IMR-90 (cell line): ENCODE results near the gene RLN3. TPM values are rescaled to one million over a fixed set of nuclear protein-coding genes. Genes with fewer than 3 reads are reported as not detected.

Experiments used
- ATAC-seq: fragments of 200-7000 bp; cut with Tn5 transposase; 2 replicates; pipeline ENCODE4 v1.9.1; 2020; ENCODE audit warnings: low read depth, mild to moderate bottlenecking, moderate library complexity
- BruUV-seq: library from RNA; stranded (reverse); fragments of 400-500 nt; replicated peaks from 2 replicates; lab custom pipeline; 2021; lab: Mats Ljungman, UMichigan
- CTCF ChIA-PET: fragments of 300-600 bp; formaldehyde crosslinking; extraction: SDS; loops from one replicate; lab custom pipeline; 2021; ENCODE audit warnings: antibody characterized with exemption; lab: Yijun Ruan, JAX
- POLR2A ChIA-PET: fragments of 300-600 bp; sonication (Branson Sonifier 250); formaldehyde crosslinking; loops from one replicate; lab custom pipeline; 2022; ENCODE audit warnings: antibody characterized with exemption; ENCODE audit not compliant: unreplicated experiment; lab: Charles Lee
- DNase-seq: peaks from one replicate; pipeline ENCODE4 v3.0.0; 2013
- H2AFZ ChIP-seq: replicated peaks from 2 replicates; pipeline ENCODE3; 2013; ENCODE audit warnings: low read length, mild to moderate bottlenecking; ENCODE audit not compliant: poor library complexity
- H2AK5ac ChIP-seq: 2 replicates; pipeline ENCODE4 v1.6.1; 2013; ENCODE audit warnings: low read depth, low read length, inconsistent platforms
- H2AK9ac ChIP-seq: replicated peaks from 2 replicates; pipeline ENCODE3; 2013; ENCODE audit warnings: mild to moderate bottlenecking, low read depth, low read length, moderate library complexity; ENCODE audit not compliant: poor library complexity
- H2BK120ac ChIP-seq: 2 replicates; pipeline ENCODE4 v1.6.1; 2013; ENCODE audit warnings: low read depth, low read length, inconsistent platforms
- H2BK15ac ChIP-seq: 3 replicates; pipeline ENCODE4 v1.6.1; 2013; ENCODE audit warnings: low read depth, low read length, inconsistent platforms
- H2BK20ac ChIP-seq: 2 replicates; pipeline ENCODE4 v1.6.1; 2013; ENCODE audit warnings: low read depth, mild to moderate bottlenecking, inconsistent platforms, low read length, moderate library complexity
- H2BK5ac ChIP-seq: 2 replicates; pipeline ENCODE4 v1.6.1; 2013; ENCODE audit warnings: mild to moderate bottlenecking, low read depth, low read length, inconsistent platforms; ENCODE audit not compliant: poor library complexity, severe bottlenecking
- H3K14ac ChIP-seq: replicated peaks from 2 replicates; pipeline ENCODE4 v1.6.1; 2013; ENCODE audit warnings: low read depth, low read length, inconsistent platforms
- H3K18ac ChIP-seq: 2 replicates; pipeline ENCODE4 v1.6.1; 2013; ENCODE audit warnings: low read depth, low read length, control low read depth
- H3K23ac ChIP-seq: 2 replicates; pipeline ENCODE4 v1.6.1; 2013; ENCODE audit warnings: low read depth, low read length, inconsistent platforms
- H3K27ac ChIP-seq: 2 replicates; pipeline ENCODE4 v1.5.1; 2013; ENCODE audit warnings: mild to moderate bottlenecking, control low read depth, low read length; ENCODE audit not compliant: insufficient read depth
- H3K27me3 ChIP-seq: 2 replicates; pipeline ENCODE4 v1.6.1; 2013; ENCODE audit warnings: low read length; ENCODE audit not compliant: control insufficient read depth, insufficient read depth
- H3K36me3 ChIP-seq: 2 replicates; pipeline ENCODE4 v1.6.1; 2013; ENCODE audit warnings: low read length, mixed read lengths; ENCODE audit not compliant: control insufficient read depth, insufficient read depth
- H3K4ac ChIP-seq: 2 replicates; pipeline ENCODE4 v1.6.1; 2013; ENCODE audit warnings: low read depth, low read length, inconsistent platforms
- H3K4me1 ChIP-seq: 2 replicates; pipeline ENCODE4 v1.6.1; 2013; ENCODE audit warnings: low read length, mixed read lengths; ENCODE audit not compliant: control insufficient read depth, insufficient read depth
- H3K4me2 ChIP-seq: 2 replicates; pipeline ENCODE4 v1.6.1; 2013; ENCODE audit warnings: low read depth, mild to moderate bottlenecking, control low read depth, low read length, moderate library complexity
- H3K4me3 ChIP-seq: 2 replicates; pipeline ENCODE4 v1.5.1; 2013; ENCODE audit warnings: low read depth, mild to moderate bottlenecking, control low read depth, low read length, moderate library complexity; ENCODE audit not compliant: insufficient read depth
- H3K56ac ChIP-seq: 2 replicates; pipeline ENCODE4 v1.6.1; 2013; ENCODE audit warnings: low read length, inconsistent platforms; ENCODE audit not compliant: insufficient read depth; ENCODE audit errors: extremely low read depth
- H3K79me1 ChIP-seq, 2 experiments: 2 replicates each; pipeline ENCODE4 v1.6.1; 2013; ENCODE audit warnings: low read length in 2 of 2, inconsistent platforms in 1 of 2, low read depth in 1 of 2
- H3K9ac ChIP-seq: 2 replicates; pipeline ENCODE4 v1.6.1; 2013; ENCODE audit warnings: low read depth, low read length, control low read depth
- H3K9me1 ChIP-seq: 2 replicates; pipeline ENCODE4 v1.6.1; 2013; ENCODE audit warnings: low read length, inconsistent platforms; ENCODE audit not compliant: insufficient read depth
- H3K9me3 ChIP-seq: 2 replicates; pipeline ENCODE4 v1.6.1; 2013; ENCODE audit warnings: low read length; ENCODE audit not compliant: control insufficient read depth, insufficient read depth
- H4K20me1 ChIP-seq: 2 replicates; pipeline ENCODE4 v1.6.1; 2013; ENCODE audit warnings: low read length, inconsistent platforms; ENCODE audit not compliant: insufficient read depth
- H4K5ac ChIP-seq: 2 replicates; pipeline ENCODE4 v1.6.1; 2013; ENCODE audit warnings: mild to moderate bottlenecking, low read depth, low read length, control low read depth
- H4K8ac ChIP-seq, 2 experiments: 2 replicates each; pipeline ENCODE4 v1.6.1; 2013; ENCODE audit warnings: low read depth in 2 of 2, low read length in 2 of 2, control low read depth in 1 of 2, inconsistent platforms in 1 of 2
- H4K91ac ChIP-seq: 2 replicates; pipeline ENCODE4 v1.6.1; 2013; ENCODE audit warnings: low read depth, low read length, inconsistent platforms; ENCODE audit not compliant: insufficient read depth
- BHLHE40 ChIP-seq: fragments of 150-350 bp; IDR thresholded peaks from 2 replicates; pipeline ENCODE4 v1.6.1; 2016; ENCODE audit warnings: mild to moderate bottlenecking, low read depth, low read length
- CEBPB ChIP-seq: IDR thresholded peaks from 2 replicates; pipeline ENCODE4 v1.6.1; 2012; ENCODE audit warnings: low read depth, low read length, improper control_type of control experiment
- CHD1 ChIP-seq: IDR thresholded peaks from 2 replicates; pipeline ENCODE4 v1.6.1; 2012; ENCODE audit warnings: low read depth, low read length, improper control_type of control experiment
- FOS ChIP-seq: fragments of 150-350 bp; IDR thresholded peaks from 2 replicates; pipeline ENCODE4 v1.6.1; 2016; ENCODE audit warnings: low read depth, low read length
- MAFK ChIP-seq: IDR thresholded peaks from 2 replicates; pipeline ENCODE4 v1.6.1; 2012; ENCODE audit warnings: low read depth, low read length, improper control_type of control experiment
- MAZ ChIP-seq: IDR thresholded peaks from 2 replicates; pipeline ENCODE4 v1.6.1; 2012; ENCODE audit warnings: low read depth, mild to moderate bottlenecking, low read length, improper control_type of control experiment, moderate library complexity, borderline replicate concordance
- POLR2A ChIP-seq: IDR thresholded peaks from 2 replicates; pipeline ENCODE4 v1.6.1; 2012; ENCODE audit warnings: mild to moderate bottlenecking, low read depth, low read length
- RAD21 ChIP-seq: IDR thresholded peaks from 2 replicates; pipeline ENCODE4 v1.6.1; 2012; ENCODE audit warnings: low read length, improper control_type of control experiment
- RCOR1 ChIP-seq: IDR thresholded peaks from 2 replicates; pipeline ENCODE4 v1.6.1; 2012; ENCODE audit warnings: mild to moderate bottlenecking, low read length, improper control_type of control experiment; ENCODE audit not compliant: insufficient replicate concordance
- RFX5 ChIP-seq: IDR thresholded peaks from 2 replicates; pipeline ENCODE4 v1.8.0; 2012; ENCODE audit warnings: low read depth, mild to moderate bottlenecking, low read length, moderate library complexity
- WGBS, 2 experiments: methylation state at CpG; one replicate each; pipeline versions ENCODE4 v1.1.5 to v1.1.7; 2013; ENCODE audit warnings: missing lambda C conversion rate in 2 of 2; ENCODE audit not compliant: insufficient read length in 1 of 2; ENCODE audit errors: extremely low coverage in 2 of 2; 5-methylcytosine and 5-hydroxymethylcytosine counted together
- dilution Hi-C: fragments of 300-500 bp; cut with HindIII; formaldehyde crosslinking; loops from one replicate; pipeline ENCODE4 v1.14.3; 2018; ENCODE audit warnings: low sequenced_read_pairs; ENCODE audit not compliant: unreplicated experiment
- in situ Hi-C: fragments of 300-500 bp; cut with MboI; formaldehyde crosslinking; loops from 3 replicates; pipeline ENCODE4 v1.14.3; 2019; ENCODE audit warnings: low sequenced_read_pairs, inconsistent platforms, mixed read lengths
- intact Hi-C: fragments of 100-400 bp; cut with micrococcal nuclease; formaldehyde crosslinking; loops from 2 replicates; pipeline ENCODE4 v1.10.0; 2022
- polyA plus RNA-seq, 3 experiments: library from polyadenylated mRNA; depleted of rRNA; stranded (reverse); fragments of >200 nt; gene quantifications; 2 replicates each; pipeline ENCODE4 v1.2.3, GENCODE V29; 2012; ENCODE audit warnings: low replicate concordance in 1 of 3
- total RNA-seq: library from RNA; depleted of rRNA; stranded (reverse); fragments of >200 nt; gene quantifications from 2 replicates; pipeline ENCODE4 v1.2.3, GENCODE V29; 2012
- TF ChIP-seq, protein P1 (sequence below): fragments of 150-350 bp; IDR thresholded peaks from 2 replicates; pipeline ENCODE4 v1.6.1; 2016; ENCODE audit warnings: low read depth, mild to moderate bottlenecking, low read length, moderate library complexity, borderline replicate concordance
- TF ChIP-seq, protein P2 (sequence below): conservative IDR thresholded peaks from 2 replicates; pipeline ENCODE4 v1.5.1; 2012; ENCODE audit warnings: mild to moderate bottlenecking, low read depth, low read length, improper control_type of control experiment

RLN3 gene
- total and polyA plus RNA-seq, 2 of the 4 experiments (the other 2 are of a cell fraction): not detected

DNA sequence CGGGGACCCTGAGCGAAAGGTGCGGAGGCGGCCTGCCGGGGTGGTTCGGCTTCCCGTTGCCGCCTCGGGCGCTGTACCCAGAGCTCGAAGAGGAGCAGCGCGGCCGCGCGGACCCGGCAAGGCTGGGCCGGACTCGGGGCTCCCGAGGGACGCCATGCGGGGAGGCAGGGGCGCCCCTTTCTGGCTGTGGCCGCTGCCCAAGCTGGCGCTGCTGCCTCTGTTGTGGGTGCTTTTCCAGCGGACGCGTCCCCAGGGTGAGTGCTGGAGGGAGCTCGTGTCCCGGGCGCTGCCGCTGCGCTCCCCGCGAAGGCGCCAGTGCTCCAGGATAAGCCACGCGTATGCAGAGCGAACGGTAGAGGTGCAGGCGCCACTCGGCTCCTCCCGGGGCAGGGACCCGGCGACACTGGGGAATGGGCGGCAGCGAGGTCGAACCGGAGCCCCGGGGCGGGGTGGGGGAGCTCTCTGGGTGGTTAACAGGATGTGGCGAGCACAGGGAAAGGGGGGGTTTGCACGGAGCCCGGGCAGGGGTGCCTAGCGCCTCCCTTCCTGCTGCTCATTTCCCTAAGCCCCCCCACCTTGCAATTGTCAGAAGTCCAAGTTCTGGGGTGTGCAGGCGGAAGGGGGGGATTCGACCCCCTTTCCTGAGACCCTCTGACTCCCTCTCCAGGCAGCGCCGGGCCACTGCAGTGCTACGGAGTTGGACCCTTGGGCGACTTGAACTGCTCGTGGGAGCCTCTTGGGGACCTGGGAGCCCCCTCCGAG lies 4.0 kb downstream of the RLN3 start, which contains the start of gene IL27RA (continued):
- peak; percentile 35 for TF ChIP-seq RAD21
- no peak for TF ChIP-seq RFX5
- TF ChIP-seq POLR2A: no peak
- TF ChIP-seq, protein P1, sequence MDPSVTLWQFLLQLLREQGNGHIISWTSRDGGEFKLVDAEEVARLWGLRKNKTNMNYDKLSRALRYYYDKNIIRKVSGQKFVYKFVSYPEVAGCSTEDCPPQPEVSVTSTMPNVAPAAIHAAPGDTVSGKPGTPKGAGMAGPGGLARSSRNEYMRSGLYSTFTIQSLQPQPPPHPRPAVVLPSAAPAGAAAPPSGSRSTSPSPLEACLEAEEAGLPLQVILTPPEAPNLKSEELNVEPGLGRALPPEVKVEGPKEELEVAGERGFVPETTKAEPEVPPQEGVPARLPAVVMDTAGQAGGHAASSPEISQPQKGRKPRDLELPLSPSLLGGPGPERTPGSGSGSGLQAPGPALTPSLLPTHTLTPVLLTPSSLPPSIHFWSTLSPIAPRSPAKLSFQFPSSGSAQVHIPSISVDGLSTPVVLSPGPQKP: no peak
- no peak for TF ChIP-seq CHD1

DNA sequence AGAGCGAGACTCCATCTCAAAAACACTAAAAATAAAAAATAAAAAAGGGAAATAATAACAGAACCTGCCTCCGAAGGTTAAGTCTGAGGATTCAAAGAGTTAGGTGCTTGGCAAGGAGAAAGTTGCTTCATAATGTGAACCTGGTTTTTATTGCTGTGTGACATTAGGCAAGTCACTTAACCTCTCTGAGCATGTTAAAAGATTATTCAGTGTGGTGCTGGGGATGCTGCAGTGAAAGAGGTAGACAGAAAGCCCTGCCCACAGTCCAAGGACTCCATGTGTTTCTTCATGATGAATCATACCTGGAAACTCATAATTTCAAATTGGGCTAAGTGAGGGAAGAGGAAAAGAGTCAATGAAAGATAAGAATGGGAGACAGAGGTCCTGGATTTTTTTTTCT lies 6.0 kb downstream of the RLN3 start:
- Histone ChIP-seq H3K27me3 (peaks cover 15% of the 10 kb centered on the region; the same call in 1 of the 2 replicates), H4K5ac (no peak overlapping the region), H3K9me1 (no peaks in the 10 kb centered on the region; the same call in 1 of the 2 replicates), H3K4me2 (no peak overlapping the region), H2AFZ (no peak overlapping the region), H4K20me1 (no peaks in the 10 kb centered on the region), H3K4ac (no peak overlapping the region), H2AK5ac (no peak overlapping the region), H2BK5ac (no peak overlapping the region), H3K23ac (no peak overlapping the region), H3K27ac (no peak overlapping the region), H2BK120ac (no peak overlapping the region), H2BK15ac (no peak overlapping the region), H3K36me3 (no peaks in the 10 kb centered on the region), H3K4me1 (no peaks in the 10 kb centered on the region), H3K18ac (no peak overlapping the region), H3K4me3 (no peak overlapping the region), H3K14ac (no peak overlapping the region), H2AK9ac (no peak overlapping the region), H4K91ac (no peak overlapping the region), H3K79me1 (no peaks in the 10 kb centered on the region), H3K56ac (no peak overlapping the region), H4K8ac (no peak overlapping the region), H2BK20ac (no peak overlapping the region), H3K9ac (no peak overlapping the region), H3K9me3 (no peaks in the 10 kb centered on the region; the same call in 1 of the 2 replicates)
- DNase-seq (no peak), ATAC-seq (no peak)
- POLR2A ChIA-PET: no interaction called here
- no CpG with 5 or more reads among the region's 2 CpGs for WGBS, 2 experiments
- no TSS peak for BruUV-seq
- TF ChIP-seq MAFK (no peak), BHLHE40 (no peak), MAZ (no peak), CHD1 (no peak), FOS (no peak), RFX5 (no peak), CEBPB (no peak), POLR2A (no peak), RAD21 (no peak), RCOR1 (no peak)
- TF ChIP-seq, protein P1: no peak
- TF ChIP-seq, protein P2, sequence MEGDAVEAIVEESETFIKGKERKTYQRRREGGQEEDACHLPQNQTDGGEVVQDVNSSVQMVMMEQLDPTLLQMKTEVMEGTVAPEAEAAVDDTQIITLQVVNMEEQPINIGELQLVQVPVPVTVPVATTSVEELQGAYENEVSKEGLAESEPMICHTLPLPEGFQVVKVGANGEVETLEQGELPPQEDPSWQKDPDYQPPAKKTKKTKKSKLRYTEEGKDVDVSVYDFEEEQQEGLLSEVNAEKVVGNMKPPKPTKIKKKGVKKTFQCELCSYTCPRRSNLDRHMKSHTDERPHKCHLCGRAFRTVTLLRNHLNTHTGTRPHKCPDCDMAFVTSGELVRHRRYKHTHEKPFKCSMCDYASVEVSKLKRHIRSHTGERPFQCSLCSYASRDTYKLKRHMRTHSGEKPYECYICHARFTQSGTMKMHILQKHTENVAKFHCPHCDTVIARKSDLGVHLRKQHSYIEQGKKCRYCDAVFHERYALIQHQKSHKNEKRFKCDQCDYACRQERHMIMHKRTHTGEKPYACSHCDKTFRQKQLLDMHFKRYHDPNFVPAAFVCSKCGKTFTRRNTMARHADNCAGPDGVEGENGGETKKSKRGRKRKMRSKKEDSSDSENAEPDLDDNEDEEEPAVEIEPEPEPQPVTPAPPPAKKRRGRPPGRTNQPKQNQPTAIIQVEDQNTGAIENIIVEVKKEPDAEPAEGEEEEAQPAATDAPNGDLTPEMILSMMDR: no peak
- in situ Hi-C loops: no loop called here
- intact Hi-C loops: no loop called here
- dilution Hi-C loops: no loop called here
- CTCF ChIA-PET: no interaction called here
